ENCODE measurements around the gene IL27RA. TPM values are rescaled to one million over a fixed set of nuclear protein-coding genes. Genes with fewer than 3 reads are reported as not detected.

IL27RA gene
- total RNA-seq, 1 experiment from 2014 or later, result 7.0 TPM

DNA sequence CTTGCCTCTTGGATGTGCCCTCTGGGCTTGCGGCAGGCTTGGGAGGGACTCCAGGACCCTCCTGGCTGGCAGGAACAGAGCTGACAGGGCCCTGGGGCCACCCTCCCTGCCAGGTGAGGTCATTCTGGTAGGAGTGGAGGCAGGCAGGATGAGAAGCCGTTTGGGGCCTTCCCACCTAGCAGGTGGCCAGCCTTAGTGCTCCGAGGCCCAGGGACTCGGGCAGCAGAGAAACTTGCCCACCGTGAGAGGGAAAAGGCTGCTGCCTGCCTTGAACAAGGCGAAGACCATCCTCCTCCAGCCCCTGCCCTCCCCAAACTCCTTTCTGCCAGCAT is 34.0 kb upstream of the IL27RA start:
- DNase-seq, result no peak
- Mint-ChIP-seq H3K27ac (ENCODE audit: unreplicated experiment) (no peak overlapping the region), H3K36me3 (ENCODE audit: insufficient read depth, unreplicated experiment) (no peaks in the 10 kb centered on the region), H3K4me1 (ENCODE audit: low read depth, unreplicated experiment) (no peaks in the 10 kb centered on the region), H3K9me3 (ENCODE audit: low read depth, unreplicated experiment) (no peaks in the 10 kb centered on the region), H3K4me3 (ENCODE audit: low read depth, unreplicated experiment) (no peak overlapping the region), H3K27me3 (ENCODE audit: unreplicated experiment) (no peaks in the 10 kb centered on the region)
- TF ChIP-seq, protein P1, sequence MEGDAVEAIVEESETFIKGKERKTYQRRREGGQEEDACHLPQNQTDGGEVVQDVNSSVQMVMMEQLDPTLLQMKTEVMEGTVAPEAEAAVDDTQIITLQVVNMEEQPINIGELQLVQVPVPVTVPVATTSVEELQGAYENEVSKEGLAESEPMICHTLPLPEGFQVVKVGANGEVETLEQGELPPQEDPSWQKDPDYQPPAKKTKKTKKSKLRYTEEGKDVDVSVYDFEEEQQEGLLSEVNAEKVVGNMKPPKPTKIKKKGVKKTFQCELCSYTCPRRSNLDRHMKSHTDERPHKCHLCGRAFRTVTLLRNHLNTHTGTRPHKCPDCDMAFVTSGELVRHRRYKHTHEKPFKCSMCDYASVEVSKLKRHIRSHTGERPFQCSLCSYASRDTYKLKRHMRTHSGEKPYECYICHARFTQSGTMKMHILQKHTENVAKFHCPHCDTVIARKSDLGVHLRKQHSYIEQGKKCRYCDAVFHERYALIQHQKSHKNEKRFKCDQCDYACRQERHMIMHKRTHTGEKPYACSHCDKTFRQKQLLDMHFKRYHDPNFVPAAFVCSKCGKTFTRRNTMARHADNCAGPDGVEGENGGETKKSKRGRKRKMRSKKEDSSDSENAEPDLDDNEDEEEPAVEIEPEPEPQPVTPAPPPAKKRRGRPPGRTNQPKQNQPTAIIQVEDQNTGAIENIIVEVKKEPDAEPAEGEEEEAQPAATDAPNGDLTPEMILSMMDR (IDR thresholded peaks at IDR 0.05; ENCODE audit: unreplicated experiment), result no peak
- no TSS peak for BruUV-seq (replicated peaks)
- CTCF ChIA-PET, result no interaction called here
- intact Hi-C loops (cut with micrococcal nuclease; ENCODE audit: unreplicated experiment), result no loop called here

DNA sequence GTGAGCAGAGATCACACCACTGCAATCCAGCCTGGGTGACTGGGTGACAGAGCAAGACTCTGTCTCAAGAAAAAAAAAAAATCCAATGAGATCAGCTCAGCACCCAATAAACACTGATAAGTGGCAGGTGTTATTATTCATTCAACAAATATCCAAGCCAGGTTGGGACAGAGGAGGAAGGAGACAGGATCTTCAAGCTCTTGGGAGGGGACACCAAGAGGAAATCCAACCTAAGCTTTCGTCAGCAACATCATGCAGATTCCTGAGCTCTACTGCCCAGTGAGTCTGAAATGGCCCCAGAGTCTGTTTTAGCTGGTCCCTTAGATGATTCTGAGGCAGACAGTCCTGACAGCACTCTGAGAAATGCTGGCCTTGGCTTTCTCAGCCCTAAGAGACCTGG is 33.1 kb upstream of the IL27RA start:
- no peaks in the 10 kb centered on the region for H3K4me1 Mint-ChIP-seq (ENCODE audit: low read depth, unreplicated experiment)
- no peaks in the 10 kb centered on the region for H3K9me3 Mint-ChIP-seq (ENCODE audit: low read depth, unreplicated experiment)
- H3K4me3 Mint-ChIP-seq (ENCODE audit: low read depth, unreplicated experiment), result no peak overlapping the region
- CTCF ChIA-PET, result no interaction called here
- TF ChIP-seq, protein P1 (IDR thresholded peaks at IDR 0.05; ENCODE audit: unreplicated experiment), result no peak
- no peak for DNase-seq
- H3K27ac Mint-ChIP-seq (ENCODE audit: unreplicated experiment), result no peak overlapping the region
- no peaks in the 10 kb centered on the region for H3K36me3 Mint-ChIP-seq (ENCODE audit: insufficient read depth, unreplicated experiment)
- no peaks in the 10 kb centered on the region for H3K27me3 Mint-ChIP-seq (ENCODE audit: unreplicated experiment)
- intact Hi-C loops (cut with micrococcal nuclease; ENCODE audit: unreplicated experiment), result no loop called here
- BruUV-seq (replicated peaks), result no TSS peak

DNA sequence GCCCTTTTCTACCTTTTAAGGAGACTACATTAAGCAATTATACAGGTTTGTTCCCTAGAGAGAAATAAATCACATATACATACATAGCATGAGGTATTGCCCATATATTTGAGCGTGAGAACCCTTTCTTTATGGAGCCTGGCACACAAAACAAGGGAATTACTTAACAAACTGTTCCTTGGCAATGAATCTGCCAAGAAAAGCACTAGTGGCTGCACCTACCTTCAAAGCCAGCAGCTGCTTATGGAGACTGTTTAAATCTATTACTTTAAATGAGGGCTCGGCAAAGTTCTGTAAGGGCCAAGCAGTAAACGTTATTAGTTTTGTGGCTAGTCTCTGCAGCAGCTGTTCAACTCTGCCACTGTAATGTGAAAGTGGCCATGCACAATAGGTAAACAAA is 32.5 kb upstream of the IL27RA start:
- Mint-ChIP-seq H3K4me1 (ENCODE audit: low read depth, unreplicated experiment) (no peaks in the 10 kb centered on the region), H3K36me3 (ENCODE audit: insufficient read depth, unreplicated experiment) (no peaks in the 10 kb centered on the region), H3K9me3 (ENCODE audit: low read depth, unreplicated experiment) (no peaks in the 10 kb centered on the region), H3K4me3 (ENCODE audit: low read depth, unreplicated experiment) (no peak overlapping the region), H3K27ac (ENCODE audit: unreplicated experiment) (no peak overlapping the region), H3K27me3 (ENCODE audit: unreplicated experiment) (no peaks in the 10 kb centered on the region)
- TF ChIP-seq, protein P1 (IDR thresholded peaks at IDR 0.05; ENCODE audit: unreplicated experiment), result no peak
- BruUV-seq (replicated peaks), result no TSS peak
- DNase-seq, result no peak
- intact Hi-C loops (cut with micrococcal nuclease; ENCODE audit: unreplicated experiment), result no loop called here
- CTCF ChIA-PET, result no interaction called here

DNA sequence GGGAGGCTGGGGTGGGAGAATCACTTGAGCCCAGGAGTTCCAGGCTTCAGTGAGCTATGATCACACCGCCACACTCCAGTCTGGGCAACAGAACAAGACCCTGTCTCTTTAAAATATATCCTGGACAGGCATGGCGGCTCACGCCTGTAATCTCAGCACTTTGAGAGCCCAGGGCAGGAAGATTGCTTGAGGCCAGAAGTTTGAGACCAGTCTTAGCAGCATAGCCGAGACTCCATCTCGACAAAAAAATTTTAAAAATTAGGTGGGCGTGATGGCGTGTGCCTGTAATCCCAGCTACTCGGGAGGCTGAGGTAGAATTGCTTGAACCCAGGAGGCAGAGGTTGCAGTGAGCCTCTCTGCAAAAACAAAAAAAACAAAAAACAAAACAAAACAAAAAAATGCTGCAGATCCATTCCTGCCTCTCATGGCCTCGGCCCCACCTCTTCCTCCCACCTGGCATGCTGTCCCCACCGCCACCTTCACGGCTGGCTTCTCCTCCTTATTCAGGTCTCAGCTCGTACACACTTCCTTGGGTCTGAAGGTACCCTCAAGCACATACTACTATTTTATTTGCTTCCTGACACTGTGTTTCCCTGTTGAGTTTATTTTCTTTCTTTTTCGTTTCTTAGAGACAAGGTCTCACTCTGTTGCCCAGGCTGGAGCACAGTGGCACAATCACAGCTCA is 30.7 kb upstream of the IL27RA start:
- CTCF ChIA-PET, result no interaction called here
- TF ChIP-seq, protein P1 (IDR thresholded peaks at IDR 0.05; ENCODE audit: unreplicated experiment), result no peak
- H3K27me3 Mint-ChIP-seq (ENCODE audit: unreplicated experiment), result no peaks in the 10 kb centered on the region
- no peak for DNase-seq
- no peak overlapping the region for H3K4me3 Mint-ChIP-seq (ENCODE audit: low read depth, unreplicated experiment)
- peaks cover 13% of the 10 kb centered on the region for H3K36me3 Mint-ChIP-seq (ENCODE audit: insufficient read depth, unreplicated experiment)
- no peaks in the 10 kb centered on the region for H3K9me3 Mint-ChIP-seq (ENCODE audit: low read depth, unreplicated experiment)
- intact Hi-C loops (cut with micrococcal nuclease; ENCODE audit: unreplicated experiment), result no loop called here
- no TSS peak for BruUV-seq (replicated peaks)
- H3K27ac Mint-ChIP-seq (ENCODE audit: unreplicated experiment), result no peak overlapping the region
- H3K4me1 Mint-ChIP-seq (ENCODE audit: low read depth, unreplicated experiment), result no peaks in the 10 kb centered on the region

All from Calu3 (cell line).